GM12878 (cell line): Measurements from ENCODE around the gene NPAS1. TPM values are rescaled to one million over a fixed set of nuclear protein-coding genes. Genes with fewer than 3 reads are reported as not detected.

Experiments
- BCLAF1 ChIP-seq: fragments of 450-650 bp; IDR thresholded peaks from 2 replicates; pipeline ENCODE4 v1.6.1; 2017; ENCODE audit warnings: antibody characterized with exemption, mild to moderate bottlenecking, moderate library complexity
- CHD4 ChIP-seq: fragments of 200-600 bp; sonication (generic); IDR thresholded peaks from 2 replicates; pipeline ENCODE4 v1.6.1; 2016; ENCODE audit warnings: mild to moderate bottlenecking
- DPF2 ChIP-seq: fragments of 450-650 bp; IDR thresholded peaks from 2 replicates; pipeline ENCODE4 v1.6.1; 2017; ENCODE audit warnings: mild to moderate bottlenecking
- IRF4 ChIP-seq: IDR thresholded peaks from 2 replicates; pipeline ENCODE4 v1.6.1; 2011; ENCODE audit warnings: low read depth, low read length
- KLF5 ChIP-seq: fragments of 450-650 bp; IDR thresholded peaks from 2 replicates; pipeline ENCODE4 v1.6.1; 2014; ENCODE audit warnings: mild to moderate bottlenecking; ENCODE audit not compliant: partially characterized antibody
- NFIC ChIP-seq: IDR thresholded peaks from 2 replicates; pipeline ENCODE4 v1.6.1; 2012; ENCODE audit warnings: low read depth, mild to moderate bottlenecking, inconsistent platforms, low read length, moderate library complexity
- NFXL1 ChIP-seq: fragments of 450-650 bp; IDR thresholded peaks from 2 replicates; pipeline ENCODE4 v1.6.1; 2017; ENCODE audit warnings: antibody characterized with exemption, mild to moderate bottlenecking, borderline replicate concordance
- PAX8 ChIP-seq: fragments of 450-650 bp; IDR thresholded peaks from 2 replicates; pipeline ENCODE4 v1.6.1; 2017; ENCODE audit warnings: mild to moderate bottlenecking, moderate library complexity
- PKNOX1 ChIP-seq: fragments of 450-650 bp; IDR thresholded peaks from 2 replicates; pipeline ENCODE4 v1.6.1; 2016; ENCODE audit warnings: mild to moderate bottlenecking
- SIN3A ChIP-seq: IDR thresholded peaks from 2 replicates; pipeline ENCODE4 v1.6.1; 2012; ENCODE audit warnings: low read depth, low read length, improper control_type of control experiment
- TAF1 ChIP-seq: IDR thresholded peaks from 2 replicates; pipeline ENCODE4 v1.6.1; 2011; ENCODE audit warnings: mild to moderate bottlenecking, low read depth, low read length, borderline replicate concordance
- ZNF384 ChIP-seq: IDR thresholded peaks from 2 replicates; pipeline ENCODE4 v1.6.1; 2012; ENCODE audit warnings: low read depth, mild to moderate bottlenecking, low read length, improper control_type of control experiment, borderline replicate concordance
- polyA plus RNA-seq, 11 experiments: library from polyadenylated mRNA; depleted of rRNA in 4 of 11; unstranded in 6 of 11; stranded (reverse) in 5 of 11; fragments of >200 nt; fragmentation: Nextera tagmentation in 4 of 11; fragmentation: Illumina TruSeq in 1 of 11; extraction: Ambion mirVana in 4 of 11; extraction: Trizol in 1 of 11; gene quantifications; 1 replicate in 1 of 11; 2 replicates in 10 of 11; pipeline versions ENCODE4 v1.2.1 to v1.2.3, GENCODE V29; 2011 to 2016; ENCODE audit warnings: inconsistent platforms in 2 of 11, missing spikeins in 2 of 11, low read depth in 1 of 11
- total RNA-seq, 4 experiments: library from RNA; depleted of rRNA in 3 of 4; stranded (reverse); fragments of >200 nt in 3 of 4; fragmentation: Illumina TruSeq in 1 of 4; extraction: Trizol in 1 of 4; gene quantifications; 2 replicates each; pipeline versions ENCODE4 v1.2.1 to v1.2.3, GENCODE V29; 2013 to 2021

NPAS1 gene
- total and polyA plus RNA-seq, 10 of the 15 experiments (the other 5 are each of a cell fraction or from before 2014, with no cell fraction given) = 0.14 to 0.72 (median 0.28) TPM; not detected in 3

- TF ChIP-seq BCLAF1 = no peak
- no peak for TF ChIP-seq DPF2
- TF ChIP-seq NFIC = no peak
- TF ChIP-seq PKNOX1 = no peak
- TF ChIP-seq NFXL1 = no peak
- TF ChIP-seq SIN3A = no peak
- no peak for TF ChIP-seq KLF5
- no peak for TF ChIP-seq IRF4
- no peak for TF ChIP-seq ZNF384
- no peak for TF ChIP-seq CHD4
- TF ChIP-seq PAX8 = no peak
- no peak for TF ChIP-seq TAF1
Observed at GRCh38 chr19:47002106-47002766, 17.4 kb upstream of the NPAS1 start (continued).
